NOMO-1 (cell line): ENCODE measurements around the gene SYK.
A peak's percentile ranks its signal among the peaks of the same experiment; 100 is the strongest.
"Not testable (repeated sequence)": the region's sequence is repeated elsewhere in the genome, so short reads cannot be mapped to it uniquely, and the experiment has no call there.

Experiments used
- DNase-seq, 2 experiments: peaks; one replicate each; lab custom pipeline; 2025; ENCODE audit not compliant: unreplicated experiment in 2 of 2; lab: John Stamatoyannopoulos, UW

Gene SYK

GRCh38 chr9:90795084-90795483, 6.5 kb upstream of the SYK start:
- DNase-seq = no peak

GRCh38 chr9:90795871-90796317, 5.7 kb upstream of the SYK start:
- DNase-seq = peak; percentile 82 to 86

- peak; percentile 72 to 88 for DNase-seq
Measured at GRCh38 chr9:90799271-90799852, 2.3 kb upstream of the SYK start.

GRCh38 chr9:90801973-90802322, 329 bp downstream of the SYK start:
- no peak for DNase-seq

DNA sequence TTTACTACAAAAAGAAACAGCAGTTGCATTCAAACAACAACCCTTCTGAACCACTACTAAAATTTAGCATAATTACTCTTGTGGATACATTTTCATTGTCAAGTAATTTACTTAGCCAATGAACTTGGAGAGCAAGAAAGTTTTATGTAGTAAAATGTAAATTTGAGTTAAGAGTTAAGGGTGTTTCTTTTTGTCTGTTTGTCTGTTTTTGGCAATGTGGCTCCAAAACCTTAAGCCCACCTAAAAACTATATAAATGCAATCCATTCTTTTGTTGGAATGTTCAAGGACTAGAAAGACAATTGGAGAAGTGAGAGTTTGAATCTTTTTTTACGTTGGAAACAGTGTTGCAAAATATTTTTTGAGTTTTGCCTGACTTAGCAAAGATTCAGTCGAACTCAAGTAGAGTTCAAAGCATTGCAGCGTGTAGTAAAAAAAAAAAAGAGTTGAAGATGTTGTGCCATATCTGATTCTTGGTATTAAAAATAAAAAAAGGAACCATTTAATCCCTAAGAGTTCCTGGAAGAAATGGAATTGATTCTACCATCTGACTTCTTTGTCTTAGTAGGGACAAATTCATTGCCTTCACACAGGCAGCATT, 867 bp downstream of the SYK start:
- peak in 1 of 2 experiments; percentile 35 for DNase-seq

DNA sequence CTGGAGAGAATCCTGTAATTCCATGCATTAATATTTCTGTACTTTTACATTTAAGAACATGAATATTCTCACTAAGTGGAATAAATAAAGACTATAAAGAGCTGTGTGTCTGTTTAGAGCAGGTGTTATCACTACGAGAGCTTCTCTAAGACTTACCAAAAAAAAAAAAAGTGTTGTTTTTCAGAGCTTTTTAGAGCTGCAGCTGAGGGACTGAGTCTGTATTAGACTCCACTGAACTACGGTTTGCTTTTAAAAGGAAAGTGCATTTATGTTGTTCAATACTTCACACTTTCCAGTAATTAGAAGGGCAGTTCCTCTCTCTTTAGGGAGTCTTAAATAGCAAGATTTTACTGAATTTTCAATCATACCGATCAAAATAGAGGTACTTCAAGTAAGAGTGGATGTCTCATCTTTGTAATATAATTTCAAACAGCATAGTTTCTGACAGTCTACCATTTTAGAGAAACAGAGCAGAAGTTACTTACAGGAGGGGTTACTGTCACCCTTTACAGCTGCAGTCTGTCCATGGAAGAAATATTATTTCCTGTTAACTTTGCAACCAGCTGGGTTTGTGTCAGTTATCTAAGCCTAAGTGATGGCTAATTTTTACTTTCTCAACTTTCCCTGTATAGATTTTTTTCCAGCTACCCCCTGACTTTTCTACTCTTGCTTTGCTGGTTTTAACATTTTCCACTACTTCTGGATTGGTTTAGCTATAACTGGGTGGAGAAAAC, 2.4 kb downstream of the SYK start:
- peak in 1 of 2 experiments; percentile 30 for DNase-seq

GRCh38 chr9:90805006-90805996, 3.7 kb downstream of the SYK start:
- DNase-seq = no peak

DNA sequence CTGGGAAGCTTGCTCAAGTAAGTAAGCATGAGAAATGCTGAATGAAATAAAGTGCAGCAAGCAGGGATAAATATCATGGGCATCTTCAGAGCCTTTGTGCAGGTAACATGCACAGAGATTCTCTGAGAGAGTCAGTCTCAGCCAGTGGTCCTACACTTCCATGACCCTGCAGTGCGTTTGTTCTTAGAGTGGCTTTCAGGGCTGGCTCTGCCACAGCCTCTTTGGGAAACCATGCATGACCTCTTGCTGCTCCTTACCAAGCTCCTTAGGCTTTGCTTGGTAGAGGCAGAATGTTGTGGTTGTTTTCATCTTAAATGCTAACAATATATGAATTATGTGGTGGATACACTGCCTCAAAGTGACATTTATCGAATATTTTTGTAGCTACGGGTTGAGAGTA, 5.4 kb downstream of the SYK start:
- no peak for DNase-seq

GRCh38 chr9:90808398-90808797, 6.8 kb downstream of the SYK start:
- no peak for DNase-seq

GRCh38 chr9:90808890-90809685, 7.5 kb downstream of the SYK start:
- DNase-seq = peak; percentile 43 to 66

GRCh38 chr9:90810691-90811090, 9.1 kb downstream of the SYK start:
- DNase-seq = no peak

DNA sequence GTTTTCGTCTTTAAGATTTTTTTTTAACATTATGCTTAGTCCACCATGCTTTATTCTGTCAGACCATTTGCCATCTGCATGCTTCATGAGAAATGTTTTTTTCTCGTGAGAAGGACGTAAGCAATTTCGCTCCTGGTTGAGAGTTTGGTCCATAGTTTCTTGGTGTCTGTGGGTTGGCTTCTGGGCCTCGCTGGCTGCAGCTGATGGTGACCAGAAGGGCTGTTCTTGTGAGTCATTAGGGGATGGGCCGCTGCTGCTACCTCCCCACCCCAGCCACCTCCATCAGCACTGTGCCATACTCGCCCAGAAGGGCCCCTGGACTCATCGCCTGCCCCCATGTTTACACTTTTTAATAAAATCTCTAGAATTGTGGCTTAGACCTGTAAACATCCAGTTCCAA, 11.4 kb downstream of the SYK start:
- no peak for DNase-seq

- no peak for DNase-seq
Measured at GRCh38 chr9:90813523-90813922, 11.9 kb downstream of the SYK start.

GRCh38 chr9:90814355-90814754, 12.7 kb downstream of the SYK start:
- no peak for DNase-seq

DNA sequence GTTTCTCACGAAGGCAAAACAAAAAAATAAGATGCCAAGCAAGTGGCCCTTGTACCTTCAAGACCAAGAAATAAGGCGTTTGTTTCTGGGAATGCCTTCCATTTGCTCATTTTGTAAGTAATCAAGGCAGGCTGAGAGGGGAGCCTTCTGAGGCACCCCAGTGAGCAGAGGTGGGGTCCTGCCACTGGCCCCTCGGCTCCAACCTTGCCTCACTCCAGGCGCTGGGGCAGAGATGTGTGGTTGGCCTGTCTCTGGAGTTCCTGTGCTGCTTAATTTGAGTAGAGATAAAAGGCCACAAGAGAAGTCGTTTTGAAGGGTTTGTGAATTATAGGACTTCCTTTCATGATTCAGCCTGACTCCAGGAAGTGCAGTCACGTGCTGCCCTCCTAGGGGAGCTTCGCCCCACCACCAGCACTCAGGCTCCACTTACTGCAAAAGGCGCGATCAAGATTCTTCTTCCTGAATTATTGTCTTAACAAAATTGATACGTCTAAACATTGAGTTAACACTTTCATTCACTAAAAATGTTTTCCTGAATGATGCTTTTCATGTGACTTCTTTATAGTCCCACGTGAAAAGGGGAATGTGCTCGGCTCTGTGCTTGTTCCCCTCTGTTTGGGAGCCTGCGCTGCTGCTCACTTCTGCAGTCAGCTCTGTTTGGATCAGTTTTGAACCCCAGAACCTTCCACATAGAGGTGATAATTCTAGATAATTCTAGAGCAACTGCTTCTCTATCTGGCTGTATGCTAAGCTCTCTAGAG, 13.7 kb downstream of the SYK start:
- DNase-seq = peak; percentile 48 to 70

DNA sequence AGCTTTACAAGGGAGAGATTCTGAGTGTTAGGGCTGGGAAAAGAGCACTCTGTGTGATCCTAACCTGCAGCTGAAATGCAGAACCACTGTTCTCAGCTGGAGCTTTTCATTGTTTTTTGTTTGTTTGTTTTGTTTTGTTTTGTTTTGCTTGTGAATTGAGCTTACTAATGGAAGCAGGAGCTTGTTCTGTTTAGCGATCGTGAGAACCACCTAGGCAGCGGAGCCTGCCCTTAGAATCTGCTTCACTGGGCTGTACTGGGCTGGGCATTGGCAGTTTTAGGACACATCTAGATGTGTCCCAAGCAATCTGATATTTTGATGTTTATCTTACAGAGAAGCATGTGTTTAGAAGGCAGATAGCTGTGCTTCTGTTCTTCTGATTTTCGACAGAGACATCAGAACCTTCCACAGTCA, 14.3 kb downstream of the SYK start:
- DNase-seq = no peak

DNA sequence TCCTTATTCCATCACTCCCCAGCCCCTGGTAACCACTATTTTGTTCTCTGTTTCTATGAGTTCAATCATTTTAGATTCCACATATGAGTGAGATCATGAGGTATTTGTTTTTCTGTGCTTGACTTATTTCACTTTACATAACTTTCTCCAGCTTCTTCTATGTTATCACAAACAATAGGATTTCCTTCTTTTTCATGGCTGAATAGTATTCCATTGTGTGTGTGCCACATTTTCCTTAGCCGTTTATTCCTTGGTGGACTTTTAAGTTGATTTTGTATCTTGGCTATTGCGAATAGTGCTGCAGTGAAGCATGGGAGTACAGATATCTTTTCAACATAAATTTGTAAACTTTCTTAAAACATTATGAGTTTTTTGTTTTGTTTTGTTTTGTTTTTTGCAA, 15.1 kb downstream of the SYK start:
- DNase-seq = no peak

DNA sequence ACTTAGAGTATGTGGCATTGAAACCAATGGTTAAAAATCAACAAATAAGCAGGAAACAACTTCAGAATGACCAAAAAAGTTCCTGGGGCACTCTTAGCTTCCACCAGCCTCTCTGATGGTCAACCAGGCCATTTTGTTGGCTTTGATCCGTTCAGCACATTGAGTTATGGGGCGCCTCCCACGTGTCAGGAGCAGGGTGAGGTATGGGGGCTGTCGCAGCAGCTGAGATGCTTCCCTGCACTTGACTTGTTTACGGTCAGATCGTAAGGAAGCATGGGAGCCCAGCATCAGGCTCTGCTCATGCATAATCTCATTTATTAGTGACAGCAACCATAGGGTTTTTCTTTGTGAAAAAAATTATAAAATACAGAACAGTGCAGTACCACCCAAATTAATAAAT, 16.7 kb downstream of the SYK start:
- no peak for DNase-seq

GRCh38 chr9:90820406-90820805, 18.8 kb downstream of the SYK start:
- not testable (repeated sequence) for DNase-seq
